BE2C (cell line): ENCODE results near the gene CCNJ.
"Not testable (repeated sequence)": the region's sequence is repeated elsewhere in the genome, so short reads cannot be mapped to it uniquely, and the experiment has no call there.

Experiments
- DNase-seq: peaks from one replicate; pipeline ENCODE4 v3.0.0-alpha.2; 2020
- H3K27me3 ChIP-seq: fragments of 250-450 bp; sonication (Bioruptor Pico); 2 replicates; pipeline ENCODE4 v1.5.1; 2020; ENCODE audit warnings: mild to moderate bottlenecking
- H3K36me3 ChIP-seq: fragments of 250-450 bp; sonication (Bioruptor Pico); 2 replicates; pipeline ENCODE4 v1.5.1; 2020; ENCODE audit warnings: mild to moderate bottlenecking
- H3K4me1 ChIP-seq: fragments of 250-450 bp; sonication (Bioruptor Pico); 2 replicates; pipeline ENCODE4 v1.5.1; 2020
- H3K4me3 ChIP-seq: 2 replicates; pipeline ENCODE4 v1.5.1; 2011; ENCODE audit warnings: low read depth, low read length
- H3K9me3 ChIP-seq: fragments of 250-450 bp; sonication (Bioruptor Pico); 2 replicates; pipeline ENCODE4 v1.5.1; 2020
- TF ChIP-seq, protein P1 (sequence below): IDR thresholded peaks from 2 replicates; pipeline ENCODE4 v1.5.1; 2012; ENCODE audit warnings: mild to moderate bottlenecking, low read depth, low read length

Gene CCNJ

DNA sequence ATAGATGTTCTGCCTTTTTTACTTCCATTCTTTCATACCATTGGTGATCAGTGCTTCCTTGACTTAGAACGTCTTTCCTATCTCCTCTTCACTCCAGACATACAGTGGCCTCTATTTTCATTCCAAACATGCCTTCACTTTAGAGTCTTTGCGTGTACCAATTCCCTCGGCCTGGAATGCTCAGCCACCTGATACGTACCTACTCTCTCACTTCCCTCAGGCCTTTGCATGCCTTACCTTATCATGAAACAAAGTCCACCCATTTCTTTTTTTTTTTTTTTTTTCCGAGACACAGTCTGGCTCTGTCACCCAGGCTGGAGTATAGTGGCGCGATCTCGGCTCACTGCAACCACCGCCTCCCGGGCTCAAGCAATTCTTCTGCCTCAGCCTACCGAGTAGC lies 2.2 kb upstream of the CCNJ start:
- no peaks in the 10 kb centered on the region for H3K9me3 ChIP-seq
- no peak for DNase-seq
- TF ChIP-seq, protein P1, sequence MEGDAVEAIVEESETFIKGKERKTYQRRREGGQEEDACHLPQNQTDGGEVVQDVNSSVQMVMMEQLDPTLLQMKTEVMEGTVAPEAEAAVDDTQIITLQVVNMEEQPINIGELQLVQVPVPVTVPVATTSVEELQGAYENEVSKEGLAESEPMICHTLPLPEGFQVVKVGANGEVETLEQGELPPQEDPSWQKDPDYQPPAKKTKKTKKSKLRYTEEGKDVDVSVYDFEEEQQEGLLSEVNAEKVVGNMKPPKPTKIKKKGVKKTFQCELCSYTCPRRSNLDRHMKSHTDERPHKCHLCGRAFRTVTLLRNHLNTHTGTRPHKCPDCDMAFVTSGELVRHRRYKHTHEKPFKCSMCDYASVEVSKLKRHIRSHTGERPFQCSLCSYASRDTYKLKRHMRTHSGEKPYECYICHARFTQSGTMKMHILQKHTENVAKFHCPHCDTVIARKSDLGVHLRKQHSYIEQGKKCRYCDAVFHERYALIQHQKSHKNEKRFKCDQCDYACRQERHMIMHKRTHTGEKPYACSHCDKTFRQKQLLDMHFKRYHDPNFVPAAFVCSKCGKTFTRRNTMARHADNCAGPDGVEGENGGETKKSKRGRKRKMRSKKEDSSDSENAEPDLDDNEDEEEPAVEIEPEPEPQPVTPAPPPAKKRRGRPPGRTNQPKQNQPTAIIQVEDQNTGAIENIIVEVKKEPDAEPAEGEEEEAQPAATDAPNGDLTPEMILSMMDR: no peak

DNA sequence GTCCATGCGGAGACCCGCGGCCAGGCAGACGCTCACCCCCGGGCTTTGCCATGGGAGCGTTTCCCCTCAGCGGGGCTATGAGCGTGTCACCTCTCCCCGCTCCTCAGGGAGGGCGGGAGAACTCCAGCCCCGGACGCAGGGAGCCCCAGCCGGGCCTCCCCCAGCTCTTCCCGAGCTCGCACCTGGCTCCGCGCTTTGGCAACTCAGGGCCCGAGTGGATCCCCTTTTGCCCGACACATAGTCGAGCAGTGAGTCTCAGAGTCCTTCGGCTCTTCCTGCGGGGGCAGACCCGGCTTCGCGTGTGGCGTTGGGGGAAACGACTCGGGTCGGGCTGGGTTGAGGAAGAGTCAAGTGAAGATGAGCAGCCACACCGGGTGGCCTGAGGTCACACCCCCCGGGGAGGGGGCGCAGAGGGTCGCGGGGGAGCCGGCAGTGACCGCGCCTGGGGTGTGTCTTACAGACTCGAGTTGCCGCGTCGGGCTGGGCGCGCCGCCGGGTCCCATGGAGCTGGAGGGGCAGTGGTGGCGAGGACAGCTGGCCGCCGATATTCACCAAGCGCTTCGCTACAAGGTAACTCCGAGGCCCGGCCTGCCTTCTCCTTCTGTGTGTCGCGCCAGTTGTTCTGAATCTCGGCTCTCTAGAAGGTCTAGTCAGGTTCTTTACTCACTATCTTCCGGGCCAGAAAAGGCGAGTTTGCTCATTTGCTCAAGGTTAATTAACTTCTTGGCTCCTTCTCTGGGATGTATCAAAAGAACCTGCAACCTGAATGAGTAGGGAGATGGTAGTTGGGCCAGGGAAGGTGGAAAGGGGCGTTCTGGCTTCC lies 721 bp downstream of the CCNJ start:
- peak; percentile 55 for DNase-seq
- peak overlapping the region; percentile 90 for H3K4me3 ChIP-seq
- TF ChIP-seq, protein P1: no peak

More for the DNA sequence above, 2.2 kb upstream of the CCNJ start:
- no peak overlapping the region for H3K4me3 ChIP-seq
- peaks cover 2% of the 10 kb centered on the region; the same call in 1 of the 2 replicates for H3K4me1 ChIP-seq
- no peaks in the 10 kb centered on the region for H3K27me3 ChIP-seq
- H3K36me3 ChIP-seq: no peaks in the 10 kb centered on the region

DNA sequence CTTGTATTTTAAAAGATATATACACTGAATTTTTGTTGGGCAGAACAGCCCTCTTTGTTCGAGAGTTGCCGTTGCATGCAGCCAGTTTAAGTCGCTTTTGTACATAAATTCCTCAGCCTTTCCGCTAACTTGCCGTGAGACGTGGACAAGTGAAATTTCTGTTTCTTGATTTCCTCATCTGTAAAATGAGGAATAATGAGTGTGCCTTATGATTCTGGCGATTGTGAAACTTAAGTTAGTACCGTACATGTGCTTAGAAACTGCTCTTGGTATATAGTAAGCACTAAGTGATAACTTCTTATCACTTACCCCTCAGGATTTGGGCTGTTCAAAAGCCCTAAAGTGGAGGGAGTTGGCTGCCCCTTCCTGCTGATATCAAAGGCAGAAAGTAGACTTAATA lies 1.4 kb downstream of the CCNJ start:
- H3K36me3 ChIP-seq: peaks cover 6% of the 10 kb centered on the region
- peak overlapping the region; percentile 90 for H3K4me3 ChIP-seq
- no peak for DNase-seq
- TF ChIP-seq, protein P1: no peak
- H3K9me3 ChIP-seq: no peaks in the 10 kb centered on the region
- H3K27me3 ChIP-seq: no peaks in the 10 kb centered on the region
- peaks cover 2% of the 10 kb centered on the region; the same call in 1 of the 2 replicates for H3K4me1 ChIP-seq

More for the DNA sequence above, 721 bp downstream of the CCNJ start:
- Histone ChIP-seq H3K4me1 (peaks cover 2% of the 10 kb centered on the region; the same call in 1 of the 2 replicates), H3K27me3 (no peaks in the 10 kb centered on the region), H3K9me3 (no peaks in the 10 kb centered on the region), H3K36me3 (peaks cover 6% of the 10 kb centered on the region)

DNA sequence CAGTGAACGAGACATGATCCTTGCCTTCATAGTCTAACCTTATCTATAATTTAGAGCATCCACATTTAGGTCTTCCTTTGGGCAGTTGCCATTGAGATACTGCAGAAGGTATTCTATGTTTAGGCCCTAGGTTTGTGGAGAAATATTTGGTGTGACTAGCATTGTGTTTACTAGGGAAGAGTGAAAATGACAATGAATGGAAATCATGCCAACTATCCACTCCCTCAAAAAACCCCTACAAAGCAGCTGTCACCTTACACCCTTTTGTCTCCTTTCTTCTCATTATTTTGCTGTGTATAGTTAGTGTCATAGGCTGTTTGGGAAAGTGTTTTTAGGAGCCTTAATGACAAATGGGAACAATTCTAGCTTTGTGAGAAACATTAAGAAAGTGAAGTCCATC lies 3.2 kb downstream of the CCNJ start:
- H3K4me3 ChIP-seq: no peak overlapping the region
- DNase-seq: no peak
- peaks cover 2% of the 10 kb centered on the region; the same call in 1 of the 2 replicates for H3K4me1 ChIP-seq
- TF ChIP-seq, protein P1: no peak
- no peaks in the 10 kb centered on the region for H3K9me3 ChIP-seq
- no peaks in the 10 kb centered on the region for H3K27me3 ChIP-seq
- peaks cover 6% of the 10 kb centered on the region for H3K36me3 ChIP-seq

DNA sequence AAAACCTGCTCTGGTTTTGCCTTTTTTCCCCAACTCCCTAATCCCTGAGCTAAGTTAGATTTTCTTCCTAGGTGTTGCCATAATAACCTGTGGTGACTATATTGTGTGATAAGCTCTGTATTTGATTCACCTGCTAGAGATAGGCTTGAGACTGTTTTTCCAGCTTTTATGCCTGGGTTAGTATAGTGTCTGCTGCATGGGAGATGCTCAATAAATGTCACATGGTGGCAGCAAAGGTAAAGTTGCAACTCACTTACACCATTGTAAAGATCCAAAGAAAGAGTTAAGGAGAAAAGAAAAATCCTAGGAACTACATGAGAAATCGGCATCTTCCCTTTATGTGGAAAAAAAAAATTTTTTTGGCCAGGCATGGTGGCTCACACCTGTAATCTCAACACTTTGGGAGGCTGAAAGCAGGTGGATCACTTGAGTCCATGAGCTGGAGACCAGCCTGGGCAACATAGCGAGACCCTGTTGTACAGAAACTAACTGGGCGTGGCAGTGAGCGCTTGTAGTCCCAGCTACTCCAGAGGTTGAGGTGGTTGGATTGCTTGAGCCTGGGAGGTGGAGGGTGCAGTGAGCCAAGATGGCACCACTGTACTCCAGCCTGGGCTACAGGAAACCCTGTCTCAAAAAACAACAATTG lies 3.7 kb downstream of the CCNJ start:
- H3K36me3 ChIP-seq: peaks cover 6% of the 10 kb centered on the region
- no peak for DNase-seq

DNA sequence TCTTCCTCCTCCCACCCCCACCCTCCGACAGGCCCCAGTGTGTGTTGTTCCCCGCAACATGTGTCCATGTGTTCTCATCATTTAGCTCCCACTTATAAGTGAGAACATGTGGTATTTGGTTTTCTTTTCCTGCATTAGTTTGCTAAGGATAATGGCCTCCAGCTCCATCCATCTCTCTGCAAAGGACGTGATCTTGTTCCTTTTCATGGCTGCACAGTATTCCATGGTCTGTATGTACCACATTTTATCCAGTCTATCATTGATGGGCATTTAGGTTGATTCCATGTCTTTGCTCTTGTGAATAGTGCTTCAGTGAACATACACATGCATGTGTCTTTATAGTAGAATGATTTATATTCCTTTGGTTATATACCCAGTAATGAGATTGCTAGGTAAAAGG lies 4.5 kb downstream of the CCNJ start:
- not testable (repeated sequence) for H3K36me3 ChIP-seq, DNase-seq, H3K9me3 ChIP-seq, H3K27me3 ChIP-seq, H3K4me1 ChIP-seq, H3K4me3 ChIP-seq

More for the DNA sequence above, 3.7 kb downstream of the CCNJ start:
- TF ChIP-seq, protein P1: 0 out of 2 replicates have a peak, but pooled peaks have one; percentile 3
- Histone ChIP-seq H3K4me1 (peaks cover 2% of the 10 kb centered on the region; the same call in 1 of the 2 replicates), H3K4me3 (no peak overlapping the region), H3K27me3 (no peaks in the 10 kb centered on the region), H3K9me3 (no peaks in the 10 kb centered on the region)
